Liver (tissue), 9 donors: ENCODE data around the gene LLGL1. TPM values are rescaled to one million over a fixed set of nuclear protein-coding genes. Genes with fewer than 3 reads are reported as not detected.
A peak's percentile ranks its signal among the peaks of the same experiment; 100 is the strongest.

Experiments
- DNase-seq: peaks from one replicate; pipeline ENCODE4 v3.0.0-alpha.2; 2017; ENCODE audit warnings: low spot score
- H3K27ac ChIP-seq, 2 donors: one replicate each; pipeline ENCODE4 v1.7.0; 2013; ENCODE audit warnings: inconsistent platforms in 2 of 2, low read length in 2 of 2, control low read depth in 1 of 2, low read depth in 1 of 2, mild to moderate bottlenecking in 1 of 2
- H3K27me3 ChIP-seq, 4 donors: one replicate each; pipeline versions ENCODE4 v1.6.1 to v1.7.0; 2013; ENCODE audit warnings: low read length in 3 of 4, inconsistent platforms in 1 of 4, mild to moderate bottlenecking in 1 of 4, moderate library complexity in 1 of 4; ENCODE audit not compliant: control insufficient read depth in 4 of 4, insufficient read depth in 4 of 4
- H3K36me3 ChIP-seq, 4 donors: one replicate each; pipeline versions ENCODE4 v1.6.1 to v1.7.0; 2013; ENCODE audit warnings: low read length in 3 of 4, mild to moderate bottlenecking in 3 of 4, low read depth in 1 of 4, moderate library complexity in 1 of 4; ENCODE audit not compliant: control insufficient read depth in 4 of 4, insufficient read depth in 3 of 4
- H3K4me1 ChIP-seq, 4 donors: one replicate each; pipeline versions ENCODE4 v1.6.1 to v1.7.0; 2013; ENCODE audit warnings: low read length in 3 of 4, mild to moderate bottlenecking in 3 of 4, moderate library complexity in 1 of 4; ENCODE audit not compliant: control insufficient read depth in 4 of 4, insufficient read depth in 4 of 4
- H3K4me3 ChIP-seq, 3 donors: one replicate each; pipeline versions ENCODE4 v1.6.1 to v1.7.0; 2013; ENCODE audit warnings: low read length in 3 of 3, control low read depth in 1 of 3, low read depth in 1 of 3, mild to moderate bottlenecking in 1 of 3
- H3K9ac ChIP-seq, 2 donors: one replicate each; pipeline ENCODE4 v1.7.0; 2013; ENCODE audit warnings: low read length in 2 of 2, mild to moderate bottlenecking in 2 of 2, moderate library complexity in 2 of 2, control low read depth in 1 of 2, low read depth in 1 of 2
- H3K9me3 ChIP-seq, 4 donors: one replicate each; pipeline versions ENCODE4 v1.6.1 to v1.7.0; 2013; ENCODE audit warnings: low read length in 3 of 4; ENCODE audit not compliant: control insufficient read depth in 4 of 4
- EGR1 ChIP-seq, 2 donors: IDR thresholded peaks; 2 replicates each; pipeline ENCODE4 v1.6.1; 2016 to 2018; ENCODE audit warnings: antibody characterized with exemption in 2 of 2, low read depth in 2 of 2
- FOXA1 ChIP-seq: IDR thresholded peaks from 2 replicates; pipeline ENCODE4 v1.6.1; 2016; ENCODE audit warnings: antibody characterized with exemption
- FOXA2 ChIP-seq: IDR thresholded peaks from 2 replicates; pipeline ENCODE4 v1.6.1; 2016; ENCODE audit warnings: antibody characterized with exemption
- GABPA ChIP-seq, 2 donors: IDR thresholded peaks in 1 of 2; conservative IDR thresholded peaks in 1 of 2; 2 replicates each; pipeline ENCODE4 v1.6.1; 2016; ENCODE audit warnings: antibody characterized with exemption in 2 of 2, mild to moderate bottlenecking in 1 of 2, moderate library complexity in 1 of 2
- HNF4A ChIP-seq, 2 donors: conservative IDR thresholded peaks; 2 replicates each; pipeline ENCODE4 v1.6.1; 2016; ENCODE audit warnings: antibody characterized with exemption in 2 of 2, mild to moderate bottlenecking in 2 of 2
- HNF4G ChIP-seq: IDR thresholded peaks from 2 replicates; pipeline ENCODE4 v1.6.1; 2016; ENCODE audit warnings: antibody characterized with exemption
- JUND ChIP-seq, 2 donors: IDR thresholded peaks; 2 replicates each; pipeline ENCODE4 v1.6.1; 2016; ENCODE audit warnings: antibody characterized with exemption in 2 of 2
- NR2F2 ChIP-seq: IDR thresholded peaks from 2 replicates; pipeline ENCODE4 v1.6.1; 2016; ENCODE audit warnings: antibody characterized with exemption
- RAD21 ChIP-seq, 2 donors: IDR thresholded peaks; 2 replicates each; pipeline ENCODE4 v1.6.1; 2016; ENCODE audit warnings: antibody characterized with exemption in 2 of 2, mild to moderate bottlenecking in 2 of 2
- RXRA ChIP-seq, 2 donors: IDR thresholded peaks; 2 replicates each; pipeline ENCODE4 v1.6.1; 2017 to 2018; ENCODE audit warnings: antibody characterized with exemption in 2 of 2, mild to moderate bottlenecking in 1 of 2
- SP1 ChIP-seq: IDR thresholded peaks from 2 replicates; pipeline ENCODE4 v1.6.1; 2018; ENCODE audit warnings: antibody characterized with exemption, mild to moderate bottlenecking
- TAF1 ChIP-seq: conservative IDR thresholded peaks from 2 replicates; pipeline ENCODE4 v1.6.1; 2016; ENCODE audit warnings: antibody characterized with exemption, mild to moderate bottlenecking
- YY1 ChIP-seq: IDR thresholded peaks from 2 replicates; pipeline ENCODE4 v1.6.1; 2016; ENCODE audit warnings: antibody characterized with exemption, mild to moderate bottlenecking
- WGBS: extraction: QIAGEN DNeasy Blood & Tissue Kit; methylation state at CpG from one replicate; pipeline ENCODE4 v1.1.7; 2013; 5-methylcytosine and 5-hydroxymethylcytosine counted together
- polyA plus RNA-seq, 2 donors: library from polyadenylated mRNA; stranded (reverse) in 1 of 2; unstranded in 1 of 2; fragments of 200-250 nt in 1 of 2; fragments of >200 nt in 1 of 2; fragmentation: Nextera tagmentation in 1 of 2; extraction: Ambion mirVana in 1 of 2; gene quantifications; one replicate each; pipeline versions ENCODE4 v1.2.1 to v1.2.3, GENCODE V29; 2013 to 2015
- total RNA-seq, 2 donors: library from RNA; depleted of rRNA; stranded (reverse); fragments of >200 nt; gene quantifications; one replicate each; pipeline ENCODE4 v1.2.3, GENCODE V29; 2014
- TF ChIP-seq, protein P1 (sequence below): IDR thresholded peaks from 2 replicates; pipeline ENCODE4 v1.6.1; 2016; ENCODE audit warnings: antibody characterized with exemption
- TF ChIP-seq, protein P2 (sequence below): IDR thresholded peaks from 2 replicates; pipeline ENCODE4 v1.6.1; 2016; ENCODE audit warnings: antibody characterized with exemption
- TF ChIP-seq, protein P3 (sequence below): IDR thresholded peaks from 2 replicates; pipeline ENCODE4 v1.6.1; 2016; ENCODE audit warnings: antibody characterized with exemption, mild to moderate bottlenecking
- TF ChIP-seq, protein P4 (sequence below): IDR thresholded peaks from 2 replicates; pipeline ENCODE4 v1.6.1; 2016; ENCODE audit warnings: antibody characterized with exemption
- donor health status: healthy.
- donor health status: healthy.
- donor health status: healthy.
- donor health status: healthy.
- donor health status: healthy.

LLGL1 gene
- total and polyA plus RNA-seq, 4 donors, result 0.39 to 12.0 (median 2.8) TPM

DNA sequence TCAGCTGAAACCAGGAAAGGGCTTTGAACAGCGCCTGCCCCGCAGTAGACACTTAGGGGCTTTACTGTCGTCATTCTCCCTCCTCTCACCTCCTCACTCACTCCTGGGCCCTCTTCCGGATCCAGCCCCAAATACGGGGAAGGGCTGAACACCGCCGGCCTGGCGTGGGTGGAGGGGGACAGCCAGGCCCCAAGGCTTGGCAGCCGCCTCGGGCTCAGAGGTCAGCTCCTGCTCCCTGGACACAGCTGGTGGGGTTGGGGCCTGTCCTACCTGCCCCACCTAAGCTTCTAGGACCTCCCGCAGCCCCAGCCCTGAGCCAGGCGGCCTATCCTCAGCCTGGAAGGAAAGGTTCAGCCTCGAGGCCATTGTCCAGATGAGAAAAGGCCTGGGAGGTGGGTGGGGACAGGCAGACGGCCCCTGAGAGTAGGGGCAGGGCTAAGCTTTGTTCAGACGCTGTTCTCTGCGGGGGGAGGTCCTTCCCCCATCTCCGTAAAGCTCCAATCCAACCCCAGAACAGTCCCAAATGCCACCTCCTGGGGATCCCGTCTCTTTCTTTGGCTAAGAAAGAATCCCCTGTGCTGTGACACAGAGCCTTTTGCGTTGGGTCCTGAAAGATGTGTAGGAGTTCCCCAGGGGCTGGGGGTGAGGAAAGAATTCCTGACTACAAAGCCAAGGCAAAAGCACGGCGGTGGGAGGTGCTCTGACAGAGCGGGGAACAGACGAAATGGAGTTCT, 881 bp upstream of the LLGL1 start:
- Histone ChIP-seq H3K27ac (no peak overlapping the region), H3K9ac (no peak overlapping the region), H3K4me1 (peaks cover 0 to 15% (median 6%) of the 10 kb centered on the region in 4 donors), H3K4me3 (no peak overlapping the region), H3K36me3 (no peaks in the 10 kb centered on the region), H3K27me3 (no peaks in the 10 kb centered on the region), H3K9me3 (no peaks in the 10 kb centered on the region)
- WGBS, result 58% methylated on average over 23 of the region's 23 CpGs
- TF ChIP-seq TAF1 (no peak), FOXA1 (no peak), RAD21 (IDR thresholded peaks at IDR 0.05) (no peak), JUND (IDR thresholded peaks at IDR 0.05) (no peak), YY1 (no peak), NR2F2 (peak; percentile 17), GABPA (IDR thresholded peaks at IDR 0.05 in 1 of 2, conservative IDR thresholded peaks at IDR 0.05 in 1 of 2) (no peak)
- DNase-seq, result peak; percentile 54

DNA sequence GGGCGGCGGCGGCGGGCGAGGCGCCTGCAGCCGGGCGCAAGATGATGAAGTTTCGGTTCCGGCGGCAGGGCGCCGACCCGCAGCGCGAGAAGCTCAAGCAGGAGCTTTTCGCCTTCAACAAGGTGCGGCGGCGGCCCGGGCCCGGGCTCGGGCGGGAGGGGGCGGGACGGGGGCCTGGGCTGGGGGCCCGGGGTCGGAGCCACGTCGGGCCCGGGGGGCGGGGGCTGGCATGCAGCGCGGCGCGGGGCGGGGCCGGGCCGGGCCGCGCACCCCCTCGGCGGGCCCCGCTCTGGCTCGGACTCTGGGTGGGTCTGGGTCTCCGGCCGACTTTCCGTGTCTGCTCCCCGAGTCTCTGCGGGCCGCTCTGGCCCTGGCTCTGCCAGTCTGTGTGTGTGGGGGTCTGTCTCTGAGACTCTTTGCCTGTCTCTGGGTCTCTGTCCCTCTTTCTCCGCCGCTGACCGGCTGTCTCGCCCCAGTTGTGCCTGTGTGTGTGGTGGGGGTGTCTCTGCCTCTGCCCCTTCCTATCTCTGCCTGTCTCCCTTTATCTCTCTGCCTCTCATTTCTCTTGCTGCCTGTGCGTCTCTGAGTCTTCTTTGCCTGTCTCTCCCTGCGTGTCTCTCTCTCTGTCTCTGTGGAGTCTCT, 328 bp downstream of the LLGL1 start:
- Histone ChIP-seq H3K36me3 (no peaks in the 10 kb centered on the region), H3K9me3 (no peaks in the 10 kb centered on the region), H3K27ac (no peak overlapping the region), H3K9ac (no peak overlapping the region), H3K4me3 (peak overlapping the region; percentile 18 to 85 (median 43)), H3K4me1 (peaks cover 0 to 15% (median 6%) of the 10 kb centered on the region in 4 donors), H3K27me3 (no peaks in the 10 kb centered on the region)
- 4% methylated on average over 57 of the region's 57 CpGs for WGBS
- TF ChIP-seq, protein P1, sequence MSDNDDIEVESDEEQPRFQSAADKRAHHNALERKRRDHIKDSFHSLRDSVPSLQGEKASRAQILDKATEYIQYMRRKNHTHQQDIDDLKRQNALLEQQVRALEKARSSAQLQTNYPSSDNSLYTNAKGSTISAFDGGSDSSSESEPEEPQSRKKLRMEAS, result no peak
- TF ChIP-seq JUND (IDR thresholded peaks at IDR 0.05) (no peak), EGR1 (IDR thresholded peaks at IDR 0.05; ENCODE audit: low read depth in 2 of 2) (no peak), HNF4A (conservative IDR thresholded peaks at IDR 0.05) (no peak), TAF1 (no peak), RXRA (IDR thresholded peaks at IDR 0.05) (no peak), NR2F2 (no peak), HNF4G (no peak), FOXA2 (no peak), GABPA (IDR thresholded peaks at IDR 0.05 in 1 of 2, conservative IDR thresholded peaks at IDR 0.05 in 1 of 2) (no peak), FOXA1 (no peak)
- TF ChIP-seq, protein P2, sequence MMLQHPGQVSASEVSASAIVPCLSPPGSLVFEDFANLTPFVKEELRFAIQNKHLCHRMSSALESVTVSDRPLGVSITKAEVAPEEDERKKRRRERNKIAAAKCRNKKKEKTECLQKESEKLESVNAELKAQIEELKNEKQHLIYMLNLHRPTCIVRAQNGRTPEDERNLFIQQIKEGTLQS, result no peak
- DNase-seq, result peak; percentile 46

DNA sequence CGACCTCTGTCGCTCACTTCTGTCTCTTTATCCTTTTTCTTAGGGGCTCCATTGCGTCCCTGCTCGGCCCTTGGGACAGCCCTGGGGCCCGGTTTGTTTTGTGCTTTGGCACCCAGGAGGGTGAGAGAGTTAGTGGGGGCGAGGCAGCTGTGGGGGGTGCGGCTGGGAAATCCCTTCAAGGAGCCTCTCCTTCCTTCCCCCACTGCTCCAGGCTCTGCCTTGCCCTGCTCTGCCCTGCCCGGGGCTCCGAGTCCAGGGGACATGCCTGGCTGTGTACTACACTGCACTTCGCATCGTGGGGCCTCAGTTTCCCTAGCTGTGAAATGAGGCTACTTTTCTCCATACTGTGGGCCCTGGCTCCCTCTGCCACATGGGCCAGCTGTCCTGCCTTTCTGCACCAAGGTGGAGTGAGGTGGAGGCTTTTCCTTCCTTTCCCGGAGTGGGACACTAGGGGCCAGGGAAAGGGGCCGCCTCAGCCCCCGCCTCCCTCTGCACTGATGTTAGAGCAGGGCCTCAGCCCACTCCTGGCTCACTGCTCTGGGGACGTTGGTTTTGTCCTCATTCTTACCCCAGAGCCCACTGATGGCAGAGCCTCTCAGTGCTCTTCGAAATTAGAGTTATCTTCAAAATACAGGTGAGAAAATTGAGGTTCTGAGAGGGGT, 980 bp downstream of the LLGL1 start:
- Histone ChIP-seq H3K9me3 (no peaks in the 10 kb centered on the region), H3K27ac (no peak overlapping the region), H3K9ac (no peak overlapping the region), H3K27me3 (no peaks in the 10 kb centered on the region), H3K36me3 (no peaks in the 10 kb centered on the region), H3K4me3 (peak overlapping the region; percentile 18 to 85 (median 43)), H3K4me1 (peaks cover 0 to 15% (median 6%) of the 10 kb centered on the region in 4 donors)
- WGBS, result 57% methylated on average over 16 of the region's 16 CpGs
- no peak for DNase-seq
- TF ChIP-seq FOXA1 (no peak), RXRA (IDR thresholded peaks at IDR 0.05) (no peak), EGR1 (IDR thresholded peaks at IDR 0.05; ENCODE audit: low read depth in 2 of 2) (no peak), TAF1 (no peak), YY1 (no peak), SP1 (no peak), NR2F2 (no peak)
- TF ChIP-seq, protein P2, result no peak
- TF ChIP-seq, protein P3, sequence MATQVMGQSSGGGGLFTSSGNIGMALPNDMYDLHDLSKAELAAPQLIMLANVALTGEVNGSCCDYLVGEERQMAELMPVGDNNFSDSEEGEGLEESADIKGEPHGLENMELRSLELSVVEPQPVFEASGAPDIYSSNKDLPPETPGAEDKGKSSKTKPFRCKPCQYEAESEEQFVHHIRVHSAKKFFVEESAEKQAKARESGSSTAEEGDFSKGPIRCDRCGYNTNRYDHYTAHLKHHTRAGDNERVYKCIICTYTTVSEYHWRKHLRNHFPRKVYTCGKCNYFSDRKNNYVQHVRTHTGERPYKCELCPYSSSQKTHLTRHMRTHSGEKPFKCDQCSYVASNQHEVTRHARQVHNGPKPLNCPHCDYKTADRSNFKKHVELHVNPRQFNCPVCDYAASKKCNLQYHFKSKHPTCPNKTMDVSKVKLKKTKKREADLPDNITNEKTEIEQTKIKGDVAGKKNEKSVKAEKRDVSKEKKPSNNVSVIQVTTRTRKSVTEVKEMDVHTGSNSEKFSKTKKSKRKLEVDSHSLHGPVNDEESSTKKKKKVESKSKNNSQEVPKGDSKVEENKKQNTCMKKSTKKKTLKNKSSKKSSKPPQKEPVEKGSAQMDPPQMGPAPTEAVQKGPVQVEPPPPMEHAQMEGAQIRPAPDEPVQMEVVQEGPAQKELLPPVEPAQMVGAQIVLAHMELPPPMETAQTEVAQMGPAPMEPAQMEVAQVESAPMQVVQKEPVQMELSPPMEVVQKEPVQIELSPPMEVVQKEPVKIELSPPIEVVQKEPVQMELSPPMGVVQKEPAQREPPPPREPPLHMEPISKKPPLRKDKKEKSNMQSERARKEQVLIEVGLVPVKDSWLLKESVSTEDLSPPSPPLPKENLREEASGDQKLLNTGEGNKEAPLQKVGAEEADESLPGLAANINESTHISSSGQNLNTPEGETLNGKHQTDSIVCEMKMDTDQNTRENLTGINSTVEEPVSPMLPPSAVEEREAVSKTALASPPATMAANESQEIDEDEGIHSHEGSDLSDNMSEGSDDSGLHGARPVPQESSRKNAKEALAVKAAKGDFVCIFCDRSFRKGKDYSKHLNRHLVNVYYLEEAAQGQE, result no peak
- TF ChIP-seq, protein P4, sequence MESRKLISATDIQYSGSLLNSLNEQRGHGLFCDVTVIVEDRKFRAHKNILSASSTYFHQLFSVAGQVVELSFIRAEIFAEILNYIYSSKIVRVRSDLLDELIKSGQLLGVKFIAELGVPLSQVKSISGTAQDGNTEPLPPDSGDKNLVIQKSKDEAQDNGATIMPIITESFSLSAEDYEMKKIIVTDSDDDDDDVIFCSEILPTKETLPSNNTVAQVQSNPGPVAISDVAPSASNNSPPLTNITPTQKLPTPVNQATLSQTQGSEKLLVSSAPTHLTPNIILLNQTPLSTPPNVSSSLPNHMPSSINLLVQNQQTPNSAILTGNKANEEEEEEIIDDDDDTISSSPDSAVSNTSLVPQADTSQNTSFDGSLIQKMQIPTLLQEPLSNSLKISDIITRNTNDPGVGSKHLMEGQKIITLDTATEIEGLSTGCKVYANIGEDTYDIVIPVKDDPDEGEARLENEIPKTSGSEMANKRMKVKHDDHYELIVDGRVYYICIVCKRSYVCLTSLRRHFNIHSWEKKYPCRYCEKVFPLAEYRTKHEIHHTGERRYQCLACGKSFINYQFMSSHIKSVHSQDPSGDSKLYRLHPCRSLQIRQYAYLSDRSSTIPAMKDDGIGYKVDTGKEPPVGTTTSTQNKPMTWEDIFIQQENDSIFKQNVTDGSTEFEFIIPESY, result no peak
